ENCODE data around the gene CD207.
"Not testable (repeated sequence)": the region's sequence is repeated elsewhere in the genome, so short reads cannot be mapped to it uniquely, and the experiment has no call there.

CD207 gene

GRCh38 chr2:70835643-70836042 is at the start of gene CD207:
TSS of gene CD207 (minus strand) at chr2:70835816. CDS start at chr2:70835776, 40 bp downstream.
- no peak within 1 kb of the TSS for H3K4me3 ChIP-seq (ENCODE audit: low read length)
- TF ChIP-seq ZNF274 (IDR thresholded peaks at IDR 0.05; ENCODE audit: low read depth, low read length): no peak

DNA sequence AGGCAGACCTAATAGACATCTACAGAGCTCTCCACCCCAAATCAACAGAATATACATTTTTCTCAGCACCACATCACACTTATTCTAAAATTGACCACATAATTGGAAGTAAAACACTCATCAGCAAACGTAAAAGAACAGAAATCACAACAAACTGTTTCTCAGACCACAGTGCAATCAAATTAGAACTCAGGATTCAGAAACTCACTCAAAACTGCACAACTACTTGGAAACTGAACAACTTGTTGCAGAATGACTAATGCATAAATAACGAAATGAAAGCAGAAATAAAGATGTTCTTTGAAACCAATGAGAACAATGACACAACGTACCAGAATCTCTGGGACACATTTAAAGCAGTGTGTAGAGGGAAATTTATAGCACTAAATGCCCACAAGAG is 42.9 kb upstream of the CD207 start:
- not testable (repeated sequence) for H3K4me3 ChIP-seq (ENCODE audit: low read length)

- not testable (repeated sequence) for H3K4me3 ChIP-seq (ENCODE audit: low read length)
Measured at GRCh38 chr2:70876138-70876537, 40.5 kb upstream of the CD207 start.

- H3K4me3 ChIP-seq (ENCODE audit: low read length): no peak overlapping the region
- TF ChIP-seq ZNF274 (IDR thresholded peaks at IDR 0.05; ENCODE audit: low read depth, low read length): no peak
Measured at GRCh38 chr2:70873541-70873940, 37.9 kb upstream of the CD207 start.

GRCh38 chr2:70871398-70872211 is 36.0 kb upstream of the CD207 start:
- no peak overlapping the region for H3K4me3 ChIP-seq (ENCODE audit: low read length)
- no peak for TF ChIP-seq ZNF274 (IDR thresholded peaks at IDR 0.05; ENCODE audit: low read depth, low read length)

GRCh38 chr2:70870790-70871189 is 35.2 kb upstream of the CD207 start:
- H3K4me3 ChIP-seq (ENCODE audit: low read length): no peak overlapping the region
- TF ChIP-seq ZNF274 (IDR thresholded peaks at IDR 0.05; ENCODE audit: low read depth, low read length): no peak

DNA sequence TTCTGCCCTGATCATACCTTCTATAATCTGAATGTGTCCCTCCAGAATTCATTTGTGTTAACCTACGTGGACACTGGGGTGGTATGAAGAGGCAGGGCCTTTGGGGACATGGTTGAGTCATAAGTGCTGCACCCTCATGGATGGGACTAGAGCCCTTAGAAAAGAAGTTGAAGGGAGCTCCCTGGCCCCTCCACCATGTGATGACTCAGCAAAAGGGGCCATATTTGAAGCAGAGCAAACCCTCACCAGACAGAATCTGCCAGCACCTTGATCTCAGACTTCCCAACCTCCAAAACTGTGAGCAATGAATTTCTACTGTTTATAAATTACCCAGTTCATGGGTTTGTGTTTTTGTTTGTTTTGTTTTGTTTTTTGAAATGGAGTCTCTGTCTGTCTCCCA is 33.4 kb upstream of the CD207 start:
- no peak overlapping the region for H3K4me3 ChIP-seq (ENCODE audit: low read length)
- TF ChIP-seq ZNF274 (IDR thresholded peaks at IDR 0.05; ENCODE audit: low read depth, low read length): no peak

- H3K4me3 ChIP-seq (ENCODE audit: low read length): no peak overlapping the region
- TF ChIP-seq ZNF274 (IDR thresholded peaks at IDR 0.05; ENCODE audit: low read depth, low read length): no peak
Measured at GRCh38 chr2:70861777-70862625, 26.4 kb upstream of the CD207 start.

DNA sequence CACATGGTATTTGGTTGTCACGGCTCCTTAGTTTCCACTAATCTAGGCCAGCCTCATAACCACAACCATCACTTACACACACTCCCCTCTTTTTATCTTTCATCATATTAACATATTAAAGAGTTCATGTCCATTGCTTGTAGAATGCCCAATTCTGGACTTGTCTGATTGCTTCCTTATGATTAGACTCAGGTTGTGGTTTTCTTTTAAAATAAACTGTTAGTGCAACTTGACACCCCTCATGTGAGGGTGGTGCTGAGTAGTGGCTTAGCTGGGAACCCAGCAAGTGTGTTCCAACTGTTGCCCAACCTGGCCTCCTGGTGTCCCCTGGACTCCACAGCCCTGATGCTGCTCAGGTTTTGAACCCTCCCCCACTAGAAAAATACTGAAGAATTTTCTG is 20.1 kb upstream of the CD207 start:
- TF ChIP-seq ZNF274 (IDR thresholded peaks at IDR 0.05; ENCODE audit: low read depth, low read length): no peak
- no peak overlapping the region for H3K4me3 ChIP-seq (ENCODE audit: low read length)

DNA sequence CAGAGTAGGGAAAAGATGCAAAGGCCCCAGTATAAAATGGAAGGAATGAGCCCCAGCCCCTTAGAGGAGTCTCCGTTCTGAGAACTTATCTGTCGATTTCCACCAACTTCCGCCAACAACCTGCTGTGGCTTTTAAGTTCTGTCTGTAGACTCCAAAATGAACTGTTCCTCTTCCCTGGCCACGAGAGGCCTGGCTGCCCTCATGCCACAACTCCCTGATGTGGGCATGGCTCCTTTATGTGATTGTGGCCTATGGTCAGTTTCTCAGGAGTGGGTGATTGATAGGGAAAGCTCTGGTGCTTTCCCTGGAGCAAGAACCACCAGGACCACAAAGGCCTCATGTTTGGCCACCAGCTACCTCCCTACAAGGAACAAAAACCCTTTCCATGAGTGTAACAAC is 18.8 kb upstream of the CD207 start:
- no peak for TF ChIP-seq ZNF274 (IDR thresholded peaks at IDR 0.05; ENCODE audit: low read depth, low read length)
- no peak overlapping the region for H3K4me3 ChIP-seq (ENCODE audit: low read length)

- no peak for TF ChIP-seq ZNF274 (IDR thresholded peaks at IDR 0.05; ENCODE audit: low read depth, low read length)
- no peak overlapping the region for H3K4me3 ChIP-seq (ENCODE audit: low read length)
Measured at GRCh38 chr2:70852824-70853223, 17.2 kb upstream of the CD207 start.

DNA sequence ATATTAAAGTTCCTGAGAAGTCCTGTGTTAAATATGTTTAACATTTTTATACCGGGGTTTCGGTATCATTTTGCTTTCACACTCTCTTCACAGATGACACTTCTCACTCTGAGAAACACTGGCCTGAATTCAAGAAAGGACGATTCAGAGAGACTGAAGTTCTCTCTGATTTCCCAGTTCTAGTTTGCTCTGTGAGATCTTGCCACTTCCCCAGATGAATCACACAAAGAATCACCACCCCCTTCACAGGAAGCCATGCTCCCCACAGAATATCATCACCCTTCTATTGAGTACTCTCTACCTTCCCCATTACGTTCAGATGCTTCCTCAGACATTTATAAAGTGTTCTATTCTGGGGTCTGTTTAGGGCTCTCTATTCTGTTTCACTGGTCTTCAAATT is 16.1 kb upstream of the CD207 start:
- H3K4me3 ChIP-seq (ENCODE audit: low read length): no peak overlapping the region
- TF ChIP-seq ZNF274 (IDR thresholded peaks at IDR 0.05; ENCODE audit: low read depth, low read length): no peak

- H3K4me3 ChIP-seq (ENCODE audit: low read length): no peak overlapping the region
Measured at GRCh38 chr2:70850925-70851324, 15.3 kb upstream of the CD207 start.

GRCh38 chr2:70842401-70842800 is 6.8 kb upstream of the CD207 start:
- TF ChIP-seq ZNF274 (IDR thresholded peaks at IDR 0.05; ENCODE audit: low read depth, low read length): no peak
- no peak overlapping the region for H3K4me3 ChIP-seq (ENCODE audit: low read length)

More at GRCh38 chr2:70850925-70851324, 15.3 kb upstream of the CD207 start:
- no peak for TF ChIP-seq ZNF274 (IDR thresholded peaks at IDR 0.05; ENCODE audit: low read depth, low read length)
